ENCODE measurements around the gene WDR93.

- TF ChIP-seq CREB1 (CRISPR knock-in tag; IDR thresholded peaks at IDR 0.05) (no peak), CTCF (IDR thresholded peaks at IDR 0.05) (peak; percentile 93), NFYB (CRISPR knock-in tag; conservative IDR thresholded peaks at IDR 0.05; ENCODE audit: low read depth) (no peak), NFE2L1 (CRISPR knock-in tag; IDR thresholded peaks at IDR 0.05) (no peak), ATF3 (CRISPR knock-in tag; conservative IDR thresholded peaks at IDR 0.05) (no peak)
These were observed 49.5 kb downstream of the WDR93 start for GRCh38 chr15:89740137-89740536.

Data from WTC11 (cell line).